WTC11 (cell line): ENCODE results near the gene OVOL3. TPM values are rescaled to one million over a fixed set of nuclear protein-coding genes. Genes with fewer than 3 reads are reported as not detected.

Experiments
- ATAC-seq: fragments of 200-7000 bp; cut with Tn5 transposase; 2 replicates; pipeline ENCODE4 v1.10.0; 2021; ENCODE audit warnings: mild to moderate bottlenecking, moderate library complexity
- CTCF ChIA-PET: fragments of 300-600 bp; sonication (Branson Sonifier 250); formaldehyde crosslinking; loops from one replicate; lab custom pipeline; 2021; ENCODE audit warnings: antibody characterized with exemption; lab: Charles Lee
- POLR2A ChIA-PET: fragments of 350-600 bp; sonication (Branson Sonifier 250); formaldehyde crosslinking; loops from one replicate; lab custom pipeline; 2021; ENCODE audit warnings: antibody characterized with exemption; lab: Charles Lee
- DNase-seq: peaks from one replicate; pipeline ENCODE4 v3.0.0; 2021; ENCODE audit warnings: low spot score
- H3K27ac Mint-ChIP-seq: 2 replicates; pipeline ENCODE4 v1.8.0; 2021; ENCODE audit warnings: mixed read lengths
- H3K27me3 Mint-ChIP-seq: 2 replicates; pipeline ENCODE4 v1.8.0; 2021; ENCODE audit warnings: low read depth, mild to moderate bottlenecking, moderate library complexity, mixed read lengths
- H3K36me3 Mint-ChIP-seq: 2 replicates; pipeline ENCODE4 v1.8.0; 2021; ENCODE audit warnings: mixed read lengths
- H3K4me1 Mint-ChIP-seq: 2 replicates; pipeline ENCODE4 v1.8.0; 2022; ENCODE audit warnings: mixed read lengths
- H3K4me3 Mint-ChIP-seq: 2 replicates; pipeline ENCODE4 v1.8.0; 2021; ENCODE audit warnings: mild to moderate bottlenecking, moderate library complexity, mixed read lengths
- H3K9me3 Mint-ChIP-seq: 2 replicates; pipeline ENCODE4 v1.8.0; 2021; ENCODE audit warnings: mixed read lengths
- HMGA2 ChIP-seq: fragments of 250-450 bp; sonication (Bioruptor Pico); IDR thresholded peaks from 2 replicates; pipeline ENCODE4 v1.4.0; 2021; ENCODE audit warnings: mild to moderate bottlenecking, moderate library complexity
- IRF2 ChIP-seq: sonication (generic); formaldehyde crosslinking; IDR thresholded peaks from 2 replicates; pipeline ENCODE4 v1.8.0; 2022; ENCODE audit warnings: low read depth, missing genetic modification reagents, borderline replicate concordance
- NFATC4 ChIP-seq: fragments of 250-450 bp; sonication (Bioruptor Pico); IDR thresholded peaks from 2 replicates; pipeline ENCODE4 v1.9.0; 2021; ENCODE audit warnings: mild to moderate bottlenecking
- NFYB ChIP-seq: sonication (generic); formaldehyde crosslinking; conservative IDR thresholded peaks from 2 replicates; pipeline ENCODE4 v1.8.0; 2022; ENCODE audit warnings: low read depth, missing genetic modification reagents
- SMAD4 ChIP-seq: sonication (generic); formaldehyde crosslinking; IDR thresholded peaks from 2 replicates; pipeline ENCODE4 v1.8.0; 2022; ENCODE audit warnings: mild to moderate bottlenecking, missing genetic modification reagents
- SOX15 ChIP-seq: fragments of 250-450 bp; sonication (Bioruptor Pico); IDR thresholded peaks from 2 replicates; pipeline ENCODE4 v1.9.0; 2021; ENCODE audit warnings: mild to moderate bottlenecking
- SP1 ChIP-seq: sonication (generic); formaldehyde crosslinking; conservative IDR thresholded peaks from 2 replicates; pipeline ENCODE4 v1.8.1; 2022; ENCODE audit warnings: missing genetic modification reagents
- TEAD1 ChIP-seq: sonication (generic); formaldehyde crosslinking; IDR thresholded peaks from 2 replicates; pipeline ENCODE4 v1.8.0; 2022; ENCODE audit warnings: mild to moderate bottlenecking, missing genetic modification reagents
- TEAD4 ChIP-seq: sonication (generic); formaldehyde crosslinking; IDR thresholded peaks from 2 replicates; pipeline ENCODE4 v1.8.0; 2022; ENCODE audit warnings: mild to moderate bottlenecking, missing genetic modification reagents
- ZBTB21 ChIP-seq: sonication (generic); formaldehyde crosslinking; IDR thresholded peaks from 2 replicates; pipeline ENCODE4 v1.8.1; 2023; ENCODE audit warnings: mild to moderate bottlenecking, missing genetic modification reagents, borderline replicate concordance
- ZNF138 ChIP-seq: sonication (generic); formaldehyde crosslinking; conservative IDR thresholded peaks from 2 replicates; pipeline ENCODE4 v1.8.1; 2022; ENCODE audit warnings: mild to moderate bottlenecking, moderate library complexity, missing genetic modification reagents
- ZNF219 ChIP-seq: sonication (generic); formaldehyde crosslinking; IDR thresholded peaks from 2 replicates; pipeline ENCODE4 v1.8.0; 2023; ENCODE audit warnings: missing genetic modification reagents, mild to moderate bottlenecking, borderline replicate concordance
- ZNF263 ChIP-seq: sonication (generic); formaldehyde crosslinking; IDR thresholded peaks from 2 replicates; pipeline ENCODE4 v1.8.1; 2022; ENCODE audit warnings: low read depth, mild to moderate bottlenecking, moderate library complexity, missing genetic modification reagents
- total RNA-seq: library from RNA; stranded (reverse); gene quantifications from 3 replicates; pipeline ENCODE4 v1.2.3, GENCODE V29; 2021
- TF ChIP-seq, protein P1 (sequence below): fragments of 200-600 bp; IDR thresholded peaks from 2 replicates; pipeline ENCODE4 v1.8.0; 2022; ENCODE audit warnings: antibody characterized with exemption
- TF ChIP-seq, protein P2 (sequence below): fragments of 250-450 bp; sonication (Bioruptor Pico); IDR thresholded peaks from 2 replicates; pipeline ENCODE4 v1.9.0; 2021; ENCODE audit warnings: mild to moderate bottlenecking
- TF ChIP-seq, protein P3 (sequence below): sonication (generic); formaldehyde crosslinking; IDR thresholded peaks from 2 replicates; pipeline ENCODE4 v1.8.0; 2023; ENCODE audit warnings: missing genetic modification reagents
- TF ChIP-seq, protein P4 (sequence below): fragments of 250-450 bp; sonication (Bioruptor Pico); IDR thresholded peaks from 2 replicates; pipeline ENCODE4 v1.9.0; 2021; ENCODE audit warnings: moderate library complexity, mild to moderate bottlenecking, inconsistent platforms, borderline replicate concordance
- TF ChIP-seq, protein P5 (sequence below): fragments of 250-450 bp; sonication (Bioruptor Pico); conservative IDR thresholded peaks from 2 replicates; pipeline ENCODE4 v1.9.0; 2021; ENCODE audit warnings: mild to moderate bottlenecking
- TF ChIP-seq, protein P6 (sequence below): fragments of 250-450 bp; sonication (Bioruptor Pico); IDR thresholded peaks from 2 replicates; pipeline ENCODE4 v1.9.0; 2021; ENCODE audit warnings: mild to moderate bottlenecking
- TF ChIP-seq, protein P7 (sequence below): sonication (generic); formaldehyde crosslinking; IDR thresholded peaks from 2 replicates; pipeline ENCODE4 v1.8.1; 2022; ENCODE audit warnings: low read depth, mild to moderate bottlenecking, moderate library complexity, missing genetic modification reagents, borderline replicate concordance
- TF ChIP-seq, protein P8 (sequence below): sonication (generic); formaldehyde crosslinking; IDR thresholded peaks from 2 replicates; pipeline ENCODE4 v1.8.1; 2023; ENCODE audit warnings: mild to moderate bottlenecking, missing genetic modification reagents
- TF ChIP-seq, protein P9 (sequence below): sonication (generic); formaldehyde crosslinking; conservative IDR thresholded peaks from 2 replicates; pipeline ENCODE4 v1.8.1; 2022; ENCODE audit warnings: mild to moderate bottlenecking, missing genetic modification reagents

Gene OVOL3
- total RNA-seq, 1 experiment from 2014 or later, result not detected

DNA sequence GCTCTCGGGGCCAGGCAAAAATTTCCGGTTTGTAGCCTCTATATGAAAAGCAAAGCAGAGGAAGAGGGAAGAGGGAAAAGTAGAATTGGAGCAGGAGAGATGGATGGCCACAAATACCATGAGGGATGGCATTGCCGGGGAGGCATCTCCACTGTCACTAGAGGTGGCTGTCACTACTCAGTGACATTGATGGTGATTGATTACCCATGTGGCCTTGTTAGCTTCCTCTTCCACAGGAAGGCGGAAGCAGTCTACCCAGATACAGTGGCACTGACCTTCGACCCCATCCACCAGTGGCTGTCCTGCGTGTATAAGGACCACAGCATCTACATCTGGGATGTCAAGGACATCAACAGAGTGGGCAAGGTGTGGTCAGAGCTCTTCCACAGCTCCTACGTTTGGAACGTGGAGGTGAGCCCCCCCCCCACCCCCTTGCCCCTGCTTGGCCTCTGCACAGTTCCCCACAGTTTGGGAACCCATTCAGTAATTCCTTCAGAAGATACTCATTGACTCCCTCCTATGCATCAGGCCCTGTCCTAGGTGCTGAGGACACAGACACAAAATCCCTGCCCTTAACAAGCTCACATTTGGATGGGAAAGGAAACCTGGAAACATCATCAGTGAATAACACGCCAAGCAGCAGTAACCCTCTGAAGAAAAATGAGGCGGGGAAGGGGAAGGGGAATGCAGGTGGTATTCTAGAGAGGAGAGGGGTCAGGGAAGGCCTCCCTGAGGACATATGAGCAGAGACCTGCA is 37.6 kb upstream of the OVOL3 start:
- Mint-ChIP-seq H3K4me1 (no peaks in the 10 kb centered on the region), H3K27me3 (no peaks in the 10 kb centered on the region), H3K4me3 (no peak overlapping the region), H3K9me3 (0 out of 2 replicates have a peak, but pooled peaks cover 4% of the 10 kb centered on the region), H3K36me3 (peaks cover 52% of the 10 kb centered on the region), H3K27ac (no peak overlapping the region)
- CTCF ChIA-PET, result no interaction called here
- DNase-seq (no peak), ATAC-seq (no peak)
- POLR2A ChIA-PET, result no interaction called here
- TF ChIP-seq, protein P1, sequence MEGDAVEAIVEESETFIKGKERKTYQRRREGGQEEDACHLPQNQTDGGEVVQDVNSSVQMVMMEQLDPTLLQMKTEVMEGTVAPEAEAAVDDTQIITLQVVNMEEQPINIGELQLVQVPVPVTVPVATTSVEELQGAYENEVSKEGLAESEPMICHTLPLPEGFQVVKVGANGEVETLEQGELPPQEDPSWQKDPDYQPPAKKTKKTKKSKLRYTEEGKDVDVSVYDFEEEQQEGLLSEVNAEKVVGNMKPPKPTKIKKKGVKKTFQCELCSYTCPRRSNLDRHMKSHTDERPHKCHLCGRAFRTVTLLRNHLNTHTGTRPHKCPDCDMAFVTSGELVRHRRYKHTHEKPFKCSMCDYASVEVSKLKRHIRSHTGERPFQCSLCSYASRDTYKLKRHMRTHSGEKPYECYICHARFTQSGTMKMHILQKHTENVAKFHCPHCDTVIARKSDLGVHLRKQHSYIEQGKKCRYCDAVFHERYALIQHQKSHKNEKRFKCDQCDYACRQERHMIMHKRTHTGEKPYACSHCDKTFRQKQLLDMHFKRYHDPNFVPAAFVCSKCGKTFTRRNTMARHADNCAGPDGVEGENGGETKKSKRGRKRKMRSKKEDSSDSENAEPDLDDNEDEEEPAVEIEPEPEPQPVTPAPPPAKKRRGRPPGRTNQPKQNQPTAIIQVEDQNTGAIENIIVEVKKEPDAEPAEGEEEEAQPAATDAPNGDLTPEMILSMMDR, result no peak
- TF ChIP-seq TEAD1 (CRISPR knock-in tag) (no peak), SMAD4 (CRISPR knock-in tag) (no peak), ZNF219 (no peak), SP1 (CRISPR knock-in tag) (no peak), ZBTB21 (CRISPR knock-in tag) (no peak), NFATC4 (CRISPR knock-in tag) (no peak), NFYB (CRISPR knock-in tag) (no peak), ZNF138 (CRISPR knock-in tag) (no peak), IRF2 (CRISPR knock-in tag) (no peak)
- TF ChIP-seq, protein P2, sequence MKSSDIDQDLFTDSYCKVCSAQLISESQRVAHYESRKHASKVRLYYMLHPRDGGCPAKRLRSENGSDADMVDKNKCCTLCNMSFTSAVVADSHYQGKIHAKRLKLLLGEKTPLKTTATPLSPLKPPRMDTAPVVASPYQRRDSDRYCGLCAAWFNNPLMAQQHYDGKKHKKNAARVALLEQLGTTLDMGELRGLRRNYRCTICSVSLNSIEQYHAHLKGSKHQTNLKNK (CRISPR knock-in tag), result no peak
- TF ChIP-seq, protein P3, sequence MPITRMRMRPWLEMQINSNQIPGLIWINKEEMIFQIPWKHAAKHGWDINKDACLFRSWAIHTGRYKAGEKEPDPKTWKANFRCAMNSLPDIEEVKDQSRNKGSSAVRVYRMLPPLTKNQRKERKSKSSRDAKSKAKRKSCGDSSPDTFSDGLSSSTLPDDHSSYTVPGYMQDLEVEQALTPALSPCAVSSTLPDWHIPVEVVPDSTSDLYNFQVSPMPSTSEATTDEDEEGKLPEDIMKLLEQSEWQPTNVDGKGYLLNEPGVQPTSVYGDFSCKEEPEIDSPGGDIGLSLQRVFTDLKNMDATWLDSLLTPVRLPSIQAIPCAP (CRISPR knock-in tag), result no peak
- TF ChIP-seq, protein P4, sequence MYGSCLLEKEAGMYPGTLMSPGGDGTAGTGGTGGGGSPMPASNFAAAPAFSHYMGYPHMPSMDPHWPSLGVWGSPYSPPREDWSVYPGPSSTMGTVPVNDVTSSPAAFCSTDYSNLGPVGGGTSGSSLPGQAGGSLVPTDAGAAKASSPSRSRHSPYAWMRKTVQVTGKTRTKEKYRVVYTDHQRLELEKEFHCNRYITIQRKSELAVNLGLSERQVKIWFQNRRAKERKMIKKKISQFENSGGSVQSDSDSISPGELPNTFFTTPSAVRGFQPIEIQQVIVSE (CRISPR knock-in tag), result no peak

DNA sequence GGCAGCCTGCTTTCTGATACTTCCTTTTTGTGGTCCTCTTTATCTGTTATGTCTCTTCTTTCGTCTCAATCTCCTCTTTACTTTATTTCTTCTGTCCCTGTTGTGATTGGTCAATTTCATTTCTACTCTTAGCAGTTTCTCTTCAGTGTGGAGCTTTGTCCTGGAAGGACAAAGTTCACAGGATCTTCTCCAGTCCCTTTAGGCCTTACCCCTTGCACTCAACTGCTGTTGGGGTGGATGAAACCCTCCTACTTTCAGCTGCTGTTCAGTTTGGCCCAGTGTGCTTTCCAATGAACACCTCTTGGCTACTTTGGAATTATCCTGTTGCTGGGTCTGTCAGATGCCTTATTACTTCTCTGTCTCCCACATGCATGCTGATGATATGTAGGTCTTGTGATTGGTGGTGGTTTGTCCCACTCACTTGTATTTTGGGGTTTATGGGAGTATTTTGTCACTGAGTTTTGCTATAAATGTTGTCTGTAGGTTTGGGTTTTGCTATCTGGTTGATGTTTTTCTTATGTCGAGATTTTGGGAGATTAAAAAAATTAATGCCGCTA is 31.5 kb upstream of the OVOL3 start:
- Mint-ChIP-seq H3K4me1 (no peaks in the 10 kb centered on the region), H3K4me3 (no peak overlapping the region), H3K36me3 (peaks cover 56% of the 10 kb centered on the region), H3K27me3 (no peaks in the 10 kb centered on the region), H3K27ac (peak overlapping the region; percentile 53; the same call in 1 of the 2 replicates), H3K9me3 (no peaks in the 10 kb centered on the region)
- ATAC-seq, result no peak
- ChIA-PET POLR2A (no interaction called here), CTCF (interaction anchor here (1.2 kb wide), 1 partner anchor 19 kb away, joined by 3 read pairs; no protein-coding TSS in a partner anchor)
- no peak for DNase-seq
- TF ChIP-seq, protein P5, sequence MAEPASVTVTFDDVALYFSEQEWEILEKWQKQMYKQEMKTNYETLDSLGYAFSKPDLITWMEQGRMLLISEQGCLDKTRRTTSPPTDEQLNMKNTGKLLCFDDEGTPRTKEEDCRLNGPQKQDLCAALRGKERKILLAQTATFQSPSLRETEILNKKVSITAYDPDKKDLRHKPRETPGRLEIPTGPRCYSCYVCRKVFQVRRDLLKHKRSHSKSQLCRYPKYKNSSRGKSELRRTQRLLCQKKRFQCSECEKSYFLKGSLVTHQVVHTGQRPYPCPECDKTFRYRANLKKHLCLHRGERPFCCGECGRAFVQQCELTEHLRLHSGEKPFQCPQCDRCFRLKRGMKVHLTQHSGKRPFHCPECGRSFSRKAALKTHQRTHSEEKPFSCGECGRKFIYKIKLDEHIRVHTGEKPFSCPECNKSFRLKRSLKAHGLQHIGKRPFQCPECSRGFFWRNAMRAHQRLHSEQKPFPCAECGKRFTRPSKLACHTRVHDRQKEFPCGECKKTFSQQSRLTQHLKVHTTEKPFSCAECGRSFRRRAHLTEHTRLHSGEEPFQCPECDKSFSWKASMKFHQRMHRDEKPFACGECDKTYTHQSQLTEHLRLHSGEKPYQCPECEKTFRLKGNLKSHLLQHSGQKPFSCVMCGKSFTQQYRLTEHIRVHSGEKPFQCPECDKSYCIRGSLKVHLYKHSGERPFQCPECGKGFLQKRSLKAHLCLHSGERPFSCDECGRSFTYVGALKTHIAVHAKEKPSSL (CRISPR knock-in tag), result no peak
- TF ChIP-seq SOX15 (CRISPR knock-in tag) (no peak), HMGA2 (CRISPR knock-in tag) (no peak), TEAD4 (CRISPR knock-in tag) (no peak), ZNF263 (CRISPR knock-in tag) (no peak), IRF2 (CRISPR knock-in tag) (no peak), NFATC4 (CRISPR knock-in tag) (no peak), ZNF138 (CRISPR knock-in tag) (no peak), TEAD1 (CRISPR knock-in tag) (no peak)
- TF ChIP-seq, protein P6, sequence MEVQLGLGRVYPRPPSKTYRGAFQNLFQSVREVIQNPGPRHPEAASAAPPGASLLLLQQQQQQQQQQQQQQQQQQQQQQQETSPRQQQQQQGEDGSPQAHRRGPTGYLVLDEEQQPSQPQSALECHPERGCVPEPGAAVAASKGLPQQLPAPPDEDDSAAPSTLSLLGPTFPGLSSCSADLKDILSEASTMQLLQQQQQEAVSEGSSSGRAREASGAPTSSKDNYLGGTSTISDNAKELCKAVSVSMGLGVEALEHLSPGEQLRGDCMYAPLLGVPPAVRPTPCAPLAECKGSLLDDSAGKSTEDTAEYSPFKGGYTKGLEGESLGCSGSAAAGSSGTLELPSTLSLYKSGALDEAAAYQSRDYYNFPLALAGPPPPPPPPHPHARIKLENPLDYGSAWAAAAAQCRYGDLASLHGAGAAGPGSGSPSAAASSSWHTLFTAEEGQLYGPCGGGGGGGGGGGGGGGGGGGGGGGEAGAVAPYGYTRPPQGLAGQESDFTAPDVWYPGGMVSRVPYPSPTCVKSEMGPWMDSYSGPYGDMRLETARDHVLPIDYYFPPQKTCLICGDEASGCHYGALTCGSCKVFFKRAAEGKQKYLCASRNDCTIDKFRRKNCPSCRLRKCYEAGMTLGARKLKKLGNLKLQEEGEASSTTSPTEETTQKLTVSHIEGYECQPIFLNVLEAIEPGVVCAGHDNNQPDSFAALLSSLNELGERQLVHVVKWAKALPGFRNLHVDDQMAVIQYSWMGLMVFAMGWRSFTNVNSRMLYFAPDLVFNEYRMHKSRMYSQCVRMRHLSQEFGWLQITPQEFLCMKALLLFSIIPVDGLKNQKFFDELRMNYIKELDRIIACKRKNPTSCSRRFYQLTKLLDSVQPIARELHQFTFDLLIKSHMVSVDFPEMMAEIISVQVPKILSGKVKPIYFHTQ (CRISPR knock-in tag), result no peak
- TF ChIP-seq, protein P7, sequence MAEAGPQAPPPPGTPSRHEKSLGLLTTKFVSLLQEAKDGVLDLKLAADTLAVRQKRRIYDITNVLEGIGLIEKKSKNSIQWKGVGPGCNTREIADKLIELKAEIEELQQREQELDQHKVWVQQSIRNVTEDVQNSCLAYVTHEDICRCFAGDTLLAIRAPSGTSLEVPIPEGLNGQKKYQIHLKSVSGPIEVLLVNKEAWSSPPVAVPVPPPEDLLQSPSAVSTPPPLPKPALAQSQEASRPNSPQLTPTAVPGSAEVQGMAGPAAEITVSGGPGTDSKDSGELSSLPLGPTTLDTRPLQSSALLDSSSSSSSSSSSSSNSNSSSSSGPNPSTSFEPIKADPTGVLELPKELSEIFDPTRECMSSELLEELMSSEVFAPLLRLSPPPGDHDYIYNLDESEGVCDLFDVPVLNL (CRISPR knock-in tag), result no peak
- TF ChIP-seq, protein P8, sequence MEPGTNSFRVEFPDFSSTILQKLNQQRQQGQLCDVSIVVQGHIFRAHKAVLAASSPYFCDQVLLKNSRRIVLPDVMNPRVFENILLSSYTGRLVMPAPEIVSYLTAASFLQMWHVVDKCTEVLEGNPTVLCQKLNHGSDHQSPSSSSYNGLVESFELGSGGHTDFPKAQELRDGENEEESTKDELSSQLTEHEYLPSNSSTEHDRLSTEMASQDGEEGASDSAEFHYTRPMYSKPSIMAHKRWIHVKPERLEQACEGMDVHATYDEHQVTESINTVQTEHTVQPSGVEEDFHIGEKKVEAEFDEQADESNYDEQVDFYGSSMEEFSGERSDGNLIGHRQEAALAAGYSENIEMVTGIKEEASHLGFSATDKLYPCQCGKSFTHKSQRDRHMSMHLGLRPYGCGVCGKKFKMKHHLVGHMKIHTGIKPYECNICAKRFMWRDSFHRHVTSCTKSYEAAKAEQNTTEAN, result no peak
- TF ChIP-seq, protein P9, sequence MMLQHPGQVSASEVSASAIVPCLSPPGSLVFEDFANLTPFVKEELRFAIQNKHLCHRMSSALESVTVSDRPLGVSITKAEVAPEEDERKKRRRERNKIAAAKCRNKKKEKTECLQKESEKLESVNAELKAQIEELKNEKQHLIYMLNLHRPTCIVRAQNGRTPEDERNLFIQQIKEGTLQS (CRISPR knock-in tag), result no peak
